Epithelial cell of proximal tubule (primary cell): ENCODE results near the gene LTB4R2. TPM values are rescaled to one million over a fixed set of nuclear protein-coding genes. Genes with fewer than 3 reads are reported as not detected.

ENCODE experiments used
- DNase-seq: peaks from one replicate; pipeline ENCODE4 v3.0.0-alpha.2; 2011; ENCODE audit warnings: low read depth
- H3K4me3 ChIP-seq: 2 replicates; pipeline ENCODE4 v1.5.1; 2011; ENCODE audit warnings: low read depth, mild to moderate bottlenecking, low read length
- CTCF ChIP-seq: conservative IDR thresholded peaks from 2 replicates; pipeline ENCODE4 v1.5.1; 2012; ENCODE audit warnings: low read depth, mild to moderate bottlenecking, low read length
- total RNA-seq: library from RNA; depleted of rRNA; stranded (reverse); fragments of >200 nt; gene quantifications from 2 replicates; pipeline ENCODE4 v1.2.3, GENCODE V29; 2015

LTB4R2 gene
- total RNA-seq, 1 donor from 2014 or later = 2.7 TPM

GRCh38 chr14:24335461-24336171 is 25.7 kb downstream of the LTB4R2 start:
- DNase-seq = no peak
- no peak overlapping the region for H3K4me3 ChIP-seq

GRCh38 chr14:24337144-24337823 is 27.3 kb downstream of the LTB4R2 start:
- DNase-seq = no peak
- no peak overlapping the region for H3K4me3 ChIP-seq
- TF ChIP-seq CTCF = no peak

More at GRCh38 chr14:24335461-24336171, 25.7 kb downstream of the LTB4R2 start:
- TF ChIP-seq CTCF = no peak

- DNase-seq = no peak
- H3K4me3 ChIP-seq = no peak overlapping the region
- no peak for TF ChIP-seq CTCF
Measured at GRCh38 chr14:24337824-24338175, 27.9 kb downstream of the LTB4R2 start.

- no peak for TF ChIP-seq CTCF
- no peak for DNase-seq
- no peak overlapping the region for H3K4me3 ChIP-seq
Measured at GRCh38 chr14:24338843-24339242, 28.9 kb downstream of the LTB4R2 start.

- H3K4me3 ChIP-seq = peak within 1 kb of the TSS; percentile 40
- DNase-seq = no peak
- TF ChIP-seq CTCF = no peak
Measured at GRCh38 chr14:24339284-24340151, 29.6 kb downstream of the LTB4R2 start, which contains the start of gene RIPK3. Gene RIPK3, minus strand, starts transcription at chr14:24339991. Its CDS starts 165 bp downstream, at chr14:24339826.

- no peak for DNase-seq
- TF ChIP-seq CTCF = no peak
- H3K4me3 ChIP-seq = no peak overlapping the region
Measured at GRCh38 chr14:24340606-24341005, 30.7 kb downstream of the LTB4R2 start.
